Right ventricle myocardium superior (tissue), 1 donor: ENCODE data around the gene HOXC12. TPM values are rescaled to one million over a fixed set of nuclear protein-coding genes. Genes with fewer than 3 reads are reported as not detected.

Source experiments
- ATAC-seq: fragments of 200-7000 bp; cut with Tn5 transposase; one replicate; pipeline ENCODE4 v1.9.1; 2020; ENCODE audit warnings: mild to moderate bottlenecking; ENCODE audit not compliant: poor library complexity
- DNase-seq: peaks from one replicate; pipeline ENCODE4 v3.0.0-alpha.2; 2020
- intact Hi-C: fragments of 100-400 bp; cut with DNase I; formaldehyde crosslinking; loops from one replicate; pipeline ENCODE4 v1.11.2; 2022
- total RNA-seq: library from RNA; stranded (reverse); fragmentation: NEBNext Ultra II Directional; extraction: Animal tissue kit (Norgen Biotek cat#: 25700); gene quantifications from one replicate; pipeline ENCODE4 v1.2.1, GENCODE V29; 2021
- donor health status: DM: no; HTN: yes; CAD: no; lungs with severe emphysema.

Gene HOXC12
- total RNA-seq, 1 donor from 2014 or later: not detected

GRCh38 chr12:53939141-53940108 is 15.3 kb upstream of the HOXC12 start:
- no peak for ATAC-seq
- intact Hi-C loops: no loop called here
- DNase-seq: no peak

GRCh38 chr12:53940443-53941014 is 14.2 kb upstream of the HOXC12 start:
- no peak for ATAC-seq
- no peak for DNase-seq
- intact Hi-C loops: no loop called here

- intact Hi-C loops: no loop called here
- no peak for DNase-seq
- no peak for ATAC-seq
Measured at GRCh38 chr12:53941187-53941586, 13.5 kb upstream of the HOXC12 start.

- ATAC-seq: no peak
- intact Hi-C loops: no loop called here
- DNase-seq: no peak
Measured at GRCh38 chr12:53941750-53942149, 13.0 kb upstream of the HOXC12 start.

- ATAC-seq (no peak), DNase-seq (no peak)
- intact Hi-C loops: no loop called here
Measured at GRCh38 chr12:53942467-53942997, 12.2 kb upstream of the HOXC12 start.

- intact Hi-C loops: no loop called here
- ATAC-seq: no peak
- DNase-seq: no peak
Measured at GRCh38 chr12:53944209-53944608, 10.5 kb upstream of the HOXC12 start.

GRCh38 chr12:53944907-53945847 is 9.5 kb upstream of the HOXC12 start:
- ATAC-seq: no peak
- DNase-seq: no peak

GRCh38 chr12:53947743-53948142 is 7.0 kb upstream of the HOXC12 start:
- ATAC-seq (no peak), DNase-seq (no peak)
- intact Hi-C loops: no loop called here

More at GRCh38 chr12:53944907-53945847, 9.5 kb upstream of the HOXC12 start:
- intact Hi-C loops: no loop called here

- intact Hi-C loops: no loop called here
- DNase-seq: no peak
- no peak for ATAC-seq
Measured at GRCh38 chr12:53948650-53949593, 5.8 kb upstream of the HOXC12 start.

- DNase-seq (no peak), ATAC-seq (no peak)
- intact Hi-C loops: no loop called here
Measured at GRCh38 chr12:53949631-53950436, 4.9 kb upstream of the HOXC12 start.

- no peak for DNase-seq
- intact Hi-C loops: no loop called here
- no peak for ATAC-seq
Measured at GRCh38 chr12:53950437-53950773, 4.3 kb upstream of the HOXC12 start.

GRCh38 chr12:53950789-53951576 is 3.7 kb upstream of the HOXC12 start:
- ATAC-seq (no peak), DNase-seq (no peak)
- intact Hi-C loops: no loop called here

- intact Hi-C loops: no loop called here
- DNase-seq (no peak), ATAC-seq (no peak)
Measured at GRCh38 chr12:53951577-53952334, 2.9 kb upstream of the HOXC12 start.

GRCh38 chr12:53952335-53952694 is 2.4 kb upstream of the HOXC12 start:
- no peak for ATAC-seq
- intact Hi-C loops: no loop called here

GRCh38 chr12:53952871-53953734 is 1.6 kb upstream of the HOXC12 start:
- DNase-seq: no peak
- intact Hi-C loops: no loop called here
- no peak for ATAC-seq

More at GRCh38 chr12:53952335-53952694, 2.4 kb upstream of the HOXC12 start:
- DNase-seq: no peak
